ENCODE measurements around the gene SV2C. TPM values are rescaled to one million over a fixed set of nuclear protein-coding genes. Genes with fewer than 3 reads are reported as not detected.

The SV2C gene
- total RNA-seq, 2 donors from 2014 or later = 0.04 to 0.15 TPM

- Histone ChIP-seq H3K27ac (no peak overlapping the region), H3K36me3 (no peaks in the 10 kb centered on the region), H3K9me3 (no peaks in the 10 kb centered on the region), H3K4me3 (no peak overlapping the region), H3K27me3 (no peaks in the 10 kb centered on the region), H3K4me1 (peaks cover 0 to 4% of the 10 kb centered on the region in 2 donors)
- TF ChIP-seq, protein P1, sequence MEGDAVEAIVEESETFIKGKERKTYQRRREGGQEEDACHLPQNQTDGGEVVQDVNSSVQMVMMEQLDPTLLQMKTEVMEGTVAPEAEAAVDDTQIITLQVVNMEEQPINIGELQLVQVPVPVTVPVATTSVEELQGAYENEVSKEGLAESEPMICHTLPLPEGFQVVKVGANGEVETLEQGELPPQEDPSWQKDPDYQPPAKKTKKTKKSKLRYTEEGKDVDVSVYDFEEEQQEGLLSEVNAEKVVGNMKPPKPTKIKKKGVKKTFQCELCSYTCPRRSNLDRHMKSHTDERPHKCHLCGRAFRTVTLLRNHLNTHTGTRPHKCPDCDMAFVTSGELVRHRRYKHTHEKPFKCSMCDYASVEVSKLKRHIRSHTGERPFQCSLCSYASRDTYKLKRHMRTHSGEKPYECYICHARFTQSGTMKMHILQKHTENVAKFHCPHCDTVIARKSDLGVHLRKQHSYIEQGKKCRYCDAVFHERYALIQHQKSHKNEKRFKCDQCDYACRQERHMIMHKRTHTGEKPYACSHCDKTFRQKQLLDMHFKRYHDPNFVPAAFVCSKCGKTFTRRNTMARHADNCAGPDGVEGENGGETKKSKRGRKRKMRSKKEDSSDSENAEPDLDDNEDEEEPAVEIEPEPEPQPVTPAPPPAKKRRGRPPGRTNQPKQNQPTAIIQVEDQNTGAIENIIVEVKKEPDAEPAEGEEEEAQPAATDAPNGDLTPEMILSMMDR (IDR thresholded peaks at IDR 0.05) = no peak
- no peak for DNase-seq (ENCODE audit: low spot score)
These were observed 169.3 kb downstream of the SV2C start for GRCh38 chr5:76252437-76252836.

DNA sequence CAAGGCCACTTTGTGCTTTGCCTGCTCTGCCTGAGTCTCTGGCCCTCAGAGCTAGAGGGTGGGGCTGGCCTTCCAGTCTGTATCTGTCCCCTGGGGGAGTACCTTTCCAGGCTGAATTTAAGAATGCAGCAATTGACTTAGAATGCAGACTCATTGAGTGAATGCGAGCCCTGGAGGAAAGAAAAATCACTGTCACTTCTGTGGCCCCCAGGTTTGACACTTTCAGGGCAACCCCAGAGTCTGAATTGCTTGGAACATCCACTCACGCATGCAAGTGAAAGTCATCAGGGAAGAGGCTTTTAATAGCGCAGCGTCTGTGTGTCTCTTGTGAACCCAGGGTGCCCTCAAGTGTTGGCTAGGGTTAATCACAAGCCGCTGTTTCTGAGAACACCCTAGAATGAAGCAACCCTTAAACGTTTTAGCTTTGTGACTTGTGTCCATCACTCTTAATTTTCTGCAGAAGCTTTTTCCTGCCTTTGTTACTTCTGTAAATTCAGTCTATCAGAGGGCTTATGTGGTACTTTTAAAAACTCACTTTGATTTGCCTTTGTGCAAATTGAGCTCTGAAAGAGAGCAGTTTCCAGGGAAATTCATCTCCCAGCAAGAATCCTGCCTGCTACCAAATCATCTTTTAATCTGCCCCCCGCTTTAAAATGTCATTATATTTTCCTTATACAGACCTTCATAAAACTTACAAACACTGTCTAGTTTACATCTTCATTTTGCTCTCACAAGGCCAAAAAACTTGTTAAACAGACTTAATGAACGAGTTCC lies 173.1 kb downstream of the SV2C start:
- no peak overlapping the region for H3K4me3 ChIP-seq
- H3K27me3 ChIP-seq = no peaks in the 10 kb centered on the region
- no peaks in the 10 kb centered on the region for H3K9me3 ChIP-seq
- no peaks in the 10 kb centered on the region for H3K36me3 ChIP-seq
- DNase-seq (ENCODE audit: low spot score) = peak; percentile 63
- H3K27ac ChIP-seq = no peak overlapping the region
- peaks cover 0 to 4% of the 10 kb centered on the region in 2 donors for H3K4me1 ChIP-seq
- TF ChIP-seq, protein P1 (IDR thresholded peaks at IDR 0.05) = peak in 1 of 2 donors; percentile 69

DNA sequence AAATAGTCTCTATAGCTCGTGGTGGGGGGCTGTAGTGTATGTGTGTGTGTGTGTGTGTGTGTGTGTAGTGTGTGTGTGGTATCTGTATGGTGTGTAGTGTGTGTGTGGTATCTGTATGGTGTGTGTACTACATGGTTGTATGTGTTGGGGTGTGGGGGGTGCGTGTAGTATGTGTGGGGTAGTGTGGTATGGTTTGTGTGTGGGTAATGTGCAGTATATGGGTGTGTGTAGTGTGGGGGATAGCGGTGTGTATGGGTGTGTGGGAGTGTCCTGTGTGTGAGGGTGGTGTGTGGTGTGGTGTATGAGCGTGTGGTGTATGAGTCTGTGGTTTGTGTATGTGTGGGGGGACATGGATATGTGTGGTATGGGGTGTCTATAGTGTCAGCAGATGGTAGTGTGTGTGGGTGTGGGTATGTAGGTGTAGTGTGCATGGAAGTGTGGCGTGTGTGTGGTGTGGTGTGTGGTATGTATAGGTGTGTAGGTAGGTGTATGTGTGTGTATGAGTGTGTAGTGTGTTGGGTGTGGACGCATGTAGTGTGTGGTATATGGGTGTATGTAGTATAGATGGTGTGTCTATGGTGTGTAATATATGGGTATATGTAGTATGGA lies 174.1 kb downstream of the SV2C start:
- TF ChIP-seq, protein P1 (IDR thresholded peaks at IDR 0.05) = no peak
- H3K36me3 ChIP-seq = no peaks in the 10 kb centered on the region
- DNase-seq (ENCODE audit: low spot score) = no peak
- H3K4me1 ChIP-seq = peaks cover 0 to 4% of the 10 kb centered on the region in 2 donors
- H3K9me3 ChIP-seq = no peaks in the 10 kb centered on the region
- H3K27me3 ChIP-seq = no peaks in the 10 kb centered on the region
- no peak overlapping the region for H3K27ac ChIP-seq
- no peak overlapping the region for H3K4me3 ChIP-seq

GRCh38 chr5:76257897-76258296 lies 174.7 kb downstream of the SV2C start:
- no peaks in the 10 kb centered on the region for H3K36me3 ChIP-seq
- no peak overlapping the region for H3K4me3 ChIP-seq
- H3K27me3 ChIP-seq = no peaks in the 10 kb centered on the region
- H3K4me1 ChIP-seq = peaks cover 0 to 4% of the 10 kb centered on the region in 2 donors
- no peaks in the 10 kb centered on the region for H3K9me3 ChIP-seq
- TF ChIP-seq, protein P1 (IDR thresholded peaks at IDR 0.05) = no peak
- no peak overlapping the region for H3K27ac ChIP-seq
- no peak for DNase-seq (ENCODE audit: low spot score)

DNA sequence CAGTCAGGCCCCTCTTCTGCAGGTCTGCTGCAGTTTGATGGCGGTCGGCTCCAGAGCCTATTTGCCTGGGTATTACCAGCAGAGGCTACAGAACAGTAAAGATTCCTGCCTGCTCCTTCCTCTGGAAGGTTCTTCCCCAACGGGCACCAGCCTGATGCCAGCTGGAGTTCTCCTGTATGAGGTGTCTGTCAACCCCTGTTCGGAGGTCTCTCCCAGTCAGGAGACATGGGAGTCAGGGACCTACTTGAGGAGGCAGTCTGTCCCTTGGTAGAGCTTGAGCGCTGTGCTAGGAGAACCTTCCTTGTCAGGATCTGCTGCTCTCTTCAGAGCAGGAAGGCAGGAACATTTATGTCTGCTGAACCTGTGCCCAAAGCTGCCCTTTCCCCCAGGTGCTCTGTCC lies 181.5 kb downstream of the SV2C start:
- no peaks in the 10 kb centered on the region for H3K27me3 ChIP-seq
- no peak overlapping the region for H3K4me3 ChIP-seq
- no peak for DNase-seq (ENCODE audit: low spot score)
- H3K36me3 ChIP-seq = no peaks in the 10 kb centered on the region
- H3K9me3 ChIP-seq = no peaks in the 10 kb centered on the region
- H3K27ac ChIP-seq = no peak overlapping the region
- no peaks in the 10 kb centered on the region for H3K4me1 ChIP-seq
- TF ChIP-seq, protein P1 (IDR thresholded peaks at IDR 0.05) = no peak
